Natural killer cell (primary cell): ENCODE data around the gene JKAMP. TPM values are rescaled to one million over a fixed set of nuclear protein-coding genes. Genes with fewer than 3 reads are reported as not detected.

Source experiments
- ATAC-seq, 3 donors: fragments of 150-1000 bp in 2 of 3; fragments of 200-7000 bp in 1 of 3; cut with Tn5 transposase; 1 replicate in 1 of 3; 2 replicates in 2 of 3; pipeline ENCODE4 v1.10.0; 2021; ENCODE audit warnings: mild to moderate bottlenecking in 2 of 3, moderate library complexity in 2 of 3
- DNase-seq, 2 donors: peaks; one replicate each; pipeline versions ENCODE4 v3.0.0 to v3.0.0-alpha.2; 2013 to 2021; ENCODE audit warnings: mixed read lengths in 1 of 2
- H3K27ac ChIP-seq: one replicate; pipeline ENCODE4 v1.5.1; 2013; ENCODE audit warnings: mild to moderate bottlenecking, low read length
- H3K27me3 ChIP-seq: one replicate; pipeline ENCODE4 v1.6.1; 2013; ENCODE audit warnings: low read length; ENCODE audit not compliant: control insufficient read depth, insufficient read depth
- H3K36me3 ChIP-seq: one replicate; pipeline ENCODE4 v1.6.1; 2013; ENCODE audit warnings: low read length; ENCODE audit not compliant: control insufficient read depth, insufficient read depth
- H3K4me1 ChIP-seq: one replicate; pipeline ENCODE4 v1.6.1; 2013; ENCODE audit warnings: low read length; ENCODE audit not compliant: control insufficient read depth, insufficient read depth
- H3K4me3 ChIP-seq: one replicate; pipeline ENCODE4 v1.5.1; 2013; ENCODE audit warnings: low read length
- H3K9me3 ChIP-seq: one replicate; pipeline ENCODE4 v1.6.1; 2013; ENCODE audit warnings: low read length; ENCODE audit not compliant: control insufficient read depth, insufficient read depth
- H3K27ac Mint-ChIP-seq, 2 donors: one replicate each; pipeline ENCODE4 v1.8.0; 2022; ENCODE audit warnings: mild to moderate bottlenecking in 2 of 2, mixed read lengths in 2 of 2, moderate library complexity in 1 of 2
- H3K27me3 Mint-ChIP-seq, 2 donors: one replicate each; pipeline ENCODE4 v1.8.0; 2022; ENCODE audit warnings: low read depth in 2 of 2, mixed read lengths in 2 of 2
- H3K36me3 Mint-ChIP-seq: one replicate; pipeline ENCODE4 v1.8.0; 2022; ENCODE audit warnings: mixed read lengths
- H3K4me1 Mint-ChIP-seq, 2 donors: one replicate each; pipeline ENCODE4 v1.8.0; 2022; ENCODE audit warnings: mixed read lengths in 2 of 2
- H3K4me3 Mint-ChIP-seq: one replicate; pipeline ENCODE4 v1.8.0; 2022; ENCODE audit warnings: mild to moderate bottlenecking, moderate library complexity, mixed read lengths
- H3K9me3 Mint-ChIP-seq, 2 donors: one replicate each; pipeline ENCODE4 v1.8.0; 2022; ENCODE audit warnings: mixed read lengths in 2 of 2
- CTCF ChIP-seq: fragments of 200-600 bp; IDR thresholded peaks from one replicate; pipeline ENCODE4 v1.8.0; 2022; ENCODE audit warnings: antibody characterized with exemption
- WGBS: methylation state at CpG from one replicate; pipeline ENCODE4 v1.1.7; 2013; ENCODE audit warnings: missing lambda C conversion rate; ENCODE audit not compliant: insufficient coverage; 5-methylcytosine and 5-hydroxymethylcytosine counted together
- intact Hi-C: fragments of 100-400 bp; cut with micrococcal nuclease; formaldehyde crosslinking; loops from one replicate; pipeline ENCODE4 v1.14.2; 2022
- total RNA-seq, 4 donors: library from RNA; stranded (reverse); fragments of 120-200 nt in 1 of 4; gene quantifications; one replicate each; pipeline versions ENCODE4 v1.2.3 to v1.2.4, GENCODE V29; 2013 to 2022

JKAMP gene
- total RNA-seq, 3 donors from 2014 or later (not counting 1 experiment from before 2014, with no cell fraction given): 18.8 to 25.0 (median 20.5) TPM

- Histone ChIP-seq H3K4me1 (no peaks in the 10 kb centered on the region), H3K4me3 (no peak overlapping the region), H3K27me3 (no peaks in the 10 kb centered on the region), H3K27ac (no peak overlapping the region), H3K36me3 (no peaks in the 10 kb centered on the region), H3K9me3 (no peaks in the 10 kb centered on the region)
- Mint-ChIP-seq H3K4me1 (no peaks in the 10 kb centered on the region), H3K27me3 (peaks cover 10 to 38% of the 10 kb centered on the region in 2 donors), H3K36me3 (peaks cover 6% of the 10 kb centered on the region), H3K9me3 (peaks cover 0 to 2% of the 10 kb centered on the region in 2 donors), H3K4me3 (no peak overlapping the region), H3K27ac (no peak overlapping the region)
- 100% methylated on average over 1 of the region's 2 CpGs for WGBS
- intact Hi-C loops: no loop called here
- DNase-seq (no peak), ATAC-seq (no peak)
- TF ChIP-seq CTCF: no peak
Observed at GRCh38 chr14:59529189-59529588, 44.9 kb downstream of the JKAMP start.

GRCh38 chr14:59530349-59530748 is 46.0 kb downstream of the JKAMP start:
- Histone ChIP-seq H3K4me3 (no peak overlapping the region), H3K4me1 (no peaks in the 10 kb centered on the region), H3K27me3 (no peaks in the 10 kb centered on the region), H3K9me3 (no peaks in the 10 kb centered on the region), H3K36me3 (no peaks in the 10 kb centered on the region), H3K27ac (no peak overlapping the region)
- peaks cover 0 to 2% of the 10 kb centered on the region in 2 donors for H3K9me3 Mint-ChIP-seq
- no peak overlapping the region for H3K27ac Mint-ChIP-seq
- no peak for DNase-seq
- intact Hi-C loops: no loop called here
- peaks cover 10 to 33% of the 10 kb centered on the region in 2 donors for H3K27me3 Mint-ChIP-seq
- no peak overlapping the region for H3K4me3 Mint-ChIP-seq
- ATAC-seq: no peak
- TF ChIP-seq CTCF: no peak
- no peaks in the 10 kb centered on the region for H3K4me1 Mint-ChIP-seq
- H3K36me3 Mint-ChIP-seq: peaks cover 6% of the 10 kb centered on the region

- H3K27ac ChIP-seq: no peak overlapping the region
- H3K27me3 ChIP-seq: no peaks in the 10 kb centered on the region
- H3K4me1 Mint-ChIP-seq: no peaks in the 10 kb centered on the region
- no peaks in the 10 kb centered on the region for H3K36me3 ChIP-seq
- no peak for TF ChIP-seq CTCF
- H3K9me3 Mint-ChIP-seq: peaks cover 0 to 2% of the 10 kb centered on the region in 2 donors
- no peaks in the 10 kb centered on the region for H3K9me3 ChIP-seq
- peaks cover 10 to 19% of the 10 kb centered on the region in 2 donors for H3K27me3 Mint-ChIP-seq
- no peak overlapping the region for H3K4me3 Mint-ChIP-seq
- H3K4me1 ChIP-seq: no peaks in the 10 kb centered on the region
- ATAC-seq (no peak), DNase-seq (no peak)
- intact Hi-C loops: no loop called here
- peaks cover 6% of the 10 kb centered on the region for H3K36me3 Mint-ChIP-seq
- WGBS: 83% methylated on average over 1 of the region's 1 CpG
- no peak overlapping the region for H3K4me3 ChIP-seq
- no peak overlapping the region for H3K27ac Mint-ChIP-seq
Observed at GRCh38 chr14:59532419-59532818, 48.1 kb downstream of the JKAMP start.

GRCh38 chr14:59534361-59534987 is 50.2 kb downstream of the JKAMP start:
- 94% methylated on average over 5 of the region's 7 CpGs for WGBS
- intact Hi-C loops: no loop called here

More at GRCh38 chr14:59534361-59534987, 50.2 kb downstream of the JKAMP start:
- Histone ChIP-seq H3K27me3 (no peaks in the 10 kb centered on the region), H3K27ac (no peak overlapping the region), H3K4me3 (no peak overlapping the region), H3K36me3 (no peaks in the 10 kb centered on the region), H3K4me1 (no peaks in the 10 kb centered on the region), H3K9me3 (no peaks in the 10 kb centered on the region)
- no peak for ATAC-seq
- Mint-ChIP-seq H3K4me3 (no peak overlapping the region), H3K9me3 (no peaks in the 10 kb centered on the region), H3K27ac (no peak overlapping the region), H3K36me3 (no peaks in the 10 kb centered on the region), H3K4me1 (no peaks in the 10 kb centered on the region), H3K27me3 (peaks cover 12 to 20% of the 10 kb centered on the region in 2 donors)
- TF ChIP-seq CTCF: no peak
- no peak for DNase-seq
